ENCODE measurements around the gene FBXO30.

FBXO30 gene

GRCh38 chr6:145752638-145753037, 62.0 kb downstream of the FBXO30 start:
- TF ChIP-seq GATA3 (IDR thresholded peaks at IDR 0.05; ENCODE audit: low read depth, low read length) (no peak), GATA2 (IDR thresholded peaks at IDR 0.05; ENCODE audit: low read depth, low read length) (no peak)

GRCh38 chr6:145749632-145750031, 65.0 kb downstream of the FBXO30 start:
- no peak for TF ChIP-seq GATA2 (IDR thresholded peaks at IDR 0.05; ENCODE audit: low read depth, low read length)
- TF ChIP-seq GATA3 (IDR thresholded peaks at IDR 0.05; ENCODE audit: low read depth, low read length): no peak

GRCh38 chr6:145745861-145746260, 68.7 kb downstream of the FBXO30 start:
- no peak for TF ChIP-seq GATA3 (IDR thresholded peaks at IDR 0.05; ENCODE audit: low read depth, low read length)
- TF ChIP-seq GATA2 (IDR thresholded peaks at IDR 0.05; ENCODE audit: low read depth, low read length): no peak

DNA sequence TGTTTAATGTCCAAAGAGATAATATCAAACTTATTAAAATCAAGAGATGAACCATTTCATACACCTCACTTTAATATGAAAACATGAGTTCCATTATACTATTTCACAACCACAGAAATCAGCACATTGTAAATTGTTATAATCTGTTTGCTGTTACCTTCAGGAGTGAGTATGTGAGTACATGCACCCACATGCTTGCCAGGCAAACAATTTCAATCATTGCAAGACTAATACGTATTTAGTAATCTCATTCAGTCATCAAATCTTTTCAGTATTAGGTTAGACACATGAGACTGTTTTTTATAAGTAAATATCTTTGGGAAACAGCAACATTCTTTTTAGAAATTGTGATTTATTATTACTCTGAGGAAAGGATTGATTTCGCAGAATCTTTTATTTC, 70.0 kb downstream of the FBXO30 start:
- TF ChIP-seq GATA3 (IDR thresholded peaks at IDR 0.05; ENCODE audit: low read depth, low read length) (no peak), GATA2 (IDR thresholded peaks at IDR 0.05; ENCODE audit: low read depth, low read length) (no peak)

All from SH-SY5Y (cell line).